GM19025 (cell line): ENCODE measurements around the gene HDLBP.
"Not testable (repeated sequence)": the region's sequence is repeated elsewhere in the genome, so short reads cannot be mapped to it uniquely, and the experiment has no call there.

Experiments used
- ATAC-seq: cut with Tn5 transposase; IDR thresholded peaks from one replicate; pipeline ENCODE4 v1.9.1; 2021; ENCODE audit warnings: mild to moderate bottlenecking, low read depth, moderate library complexity; ENCODE audit not compliant: unreplicated experiment

Gene HDLBP

GRCh38 chr2:241198381-241199279 is 116.8 kb downstream of the HDLBP start:
- no peak for ATAC-seq

GRCh38 chr2:241197947-241198346 is 117.5 kb downstream of the HDLBP start:
- ATAC-seq = no peak

- ATAC-seq = not testable (repeated sequence)
These were observed 118.2 kb downstream of the HDLBP start for GRCh38 chr2:241197246-241197645.

GRCh38 chr2:241195506-241196130 is 119.9 kb downstream of the HDLBP start:
- no peak for ATAC-seq

- no peak for ATAC-seq
These were observed 120.7 kb downstream of the HDLBP start for GRCh38 chr2:241194811-241195210.

- no peak for ATAC-seq
These were observed 122.2 kb downstream of the HDLBP start for GRCh38 chr2:241193271-241193670.

GRCh38 chr2:241191081-241191480 is 124.4 kb downstream of the HDLBP start:
- no peak for ATAC-seq

- ATAC-seq = no peak
These were observed 125.0 kb downstream of the HDLBP start for GRCh38 chr2:241190291-241190981.

- ATAC-seq = no peak
These were observed 125.6 kb downstream of the HDLBP start for GRCh38 chr2:241189856-241190201.

- ATAC-seq = no peak
These were observed 126.2 kb downstream of the HDLBP start for GRCh38 chr2:241189093-241189855.

GRCh38 chr2:241188361-241189092 is 126.9 kb downstream of the HDLBP start, which contains the start of gene ANO7:
ANO7 (plus strand) TSS chr2:241188677; CDS start chr2:241190064, 1,387 bp downstream.
- no peak for ATAC-seq

GRCh38 chr2:241187918-241188234 is 127.6 kb downstream of the HDLBP start:
- no peak for ATAC-seq

GRCh38 chr2:241187101-241187917 is 128.2 kb downstream of the HDLBP start:
- ATAC-seq = no peak

GRCh38 chr2:241185961-241186360 is 129.5 kb downstream of the HDLBP start:
- no peak for ATAC-seq

GRCh38 chr2:241184901-241185300 is 130.6 kb downstream of the HDLBP start:
- no peak for ATAC-seq

- no peak for ATAC-seq
These were observed 132.3 kb downstream of the HDLBP start for GRCh38 chr2:241183221-241183620.

GRCh38 chr2:241182531-241183133 is 132.8 kb downstream of the HDLBP start:
- no peak for ATAC-seq

- ATAC-seq = no peak
These were observed 133.3 kb downstream of the HDLBP start for GRCh38 chr2:241182126-241182525.

GRCh38 chr2:241180495-241180894 is 135.0 kb downstream of the HDLBP start:
- no peak for ATAC-seq
